CD4-positive, alpha-beta T cell treated with Interleukin-4 for 1 hour (primary cell): ENCODE measurements around the gene MRAS.

Experiments
- DNase-seq, 2 donors: peaks; one replicate each; pipeline ENCODE4 v3.0.0-alpha.2; 2020 to 2022

MRAS gene

GRCh38 chr3:138347960-138348753, at the start of gene MRAS:
TSS of gene MRAS (plus strand) at chr3:138348579. CDS start at chr3:138372884, 24,305 bp downstream.
- peak in 1 of 2 donors; percentile 16 for DNase-seq

- DNase-seq = no peak
Observed at GRCh38 chr3:138300647-138301046, 47.7 kb upstream of the MRAS start.

- no peak for DNase-seq
Observed at GRCh38 chr3:138303474-138303873, 44.9 kb upstream of the MRAS start.

GRCh38 chr3:138307899-138308298, 40.5 kb upstream of the MRAS start:
- DNase-seq = no peak

GRCh38 chr3:138308783-138309182, 39.6 kb upstream of the MRAS start:
- DNase-seq = no peak

- DNase-seq = no peak
Observed at GRCh38 chr3:138310494-138310893, 37.9 kb upstream of the MRAS start.

GRCh38 chr3:138314751-138315150, 33.6 kb upstream of the MRAS start:
- DNase-seq = no peak

- no peak for DNase-seq
Observed at GRCh38 chr3:138317687-138318086, 30.7 kb upstream of the MRAS start.

GRCh38 chr3:138323971-138324370, 24.4 kb upstream of the MRAS start:
- no peak for DNase-seq

- DNase-seq = no peak
Observed at GRCh38 chr3:138325990-138326389, 22.4 kb upstream of the MRAS start.

- no peak for DNase-seq
Observed at GRCh38 chr3:138326866-138327595, 21.3 kb upstream of the MRAS start.

- no peak for DNase-seq
Observed at GRCh38 chr3:138327831-138328230, 20.5 kb upstream of the MRAS start.

- DNase-seq = no peak
Observed at GRCh38 chr3:138328341-138328740, 20.0 kb upstream of the MRAS start.

- peak; percentile 93 to 94 for DNase-seq
Observed at GRCh38 chr3:138329127-138329983, 19.0 kb upstream of the MRAS start, which contains the start of gene NME9. TSS of gene NME9 (minus strand) at chr3:138329851. CDS start at chr3:138329335, 516 bp downstream.

- no peak for DNase-seq
Observed at GRCh38 chr3:138329984-138330293, 18.4 kb upstream of the MRAS start.

- no peak for DNase-seq
Observed at GRCh38 chr3:138331143-138331894, 17.1 kb upstream of the MRAS start.

GRCh38 chr3:138332472-138333073, 15.8 kb upstream of the MRAS start:
- DNase-seq = peak in 1 of 2 donors; percentile 41

- DNase-seq = no peak
Observed at GRCh38 chr3:138334608-138335007, 13.8 kb upstream of the MRAS start.

GRCh38 chr3:138336454-138336999, 11.9 kb upstream of the MRAS start:
- no peak for DNase-seq

- DNase-seq = no peak
Observed at GRCh38 chr3:138338244-138338643, 10.1 kb upstream of the MRAS start.

GRCh38 chr3:138338811-138339210, 9.6 kb upstream of the MRAS start:
- DNase-seq = no peak

GRCh38 chr3:138340511-138340910, 7.9 kb upstream of the MRAS start:
- no peak for DNase-seq
